ENCODE measurements around the gene FGD3. TPM values are rescaled to one million over a fixed set of nuclear protein-coding genes. Genes with fewer than 3 reads are reported as not detected.

The FGD3 gene
- polyA plus RNA-seq, 4 donors = 1.4 to 8.2 (median 4.2) TPM

- no peak for DNase-seq (ENCODE audit: low read depth in 4 of 4, low spot score in 3 of 4)
These were observed 117.2 kb downstream of the FGD3 start for GRCh38 chr9:93064392-93065134.

GRCh38 chr9:93065135-93065720 lies 117.9 kb downstream of the FGD3 start:
- no peak for DNase-seq (ENCODE audit: low read depth in 4 of 4, low spot score in 3 of 4)

GRCh38 chr9:93066978-93067603 lies 119.8 kb downstream of the FGD3 start:
- DNase-seq (ENCODE audit: low read depth in 4 of 4, low spot score in 3 of 4) = no peak

- DNase-seq (ENCODE audit: low read depth in 4 of 4, low spot score in 3 of 4) = no peak
These were observed 121.6 kb downstream of the FGD3 start for GRCh38 chr9:93068956-93069355.

GRCh38 chr9:93071464-93071863 lies 124.1 kb downstream of the FGD3 start:
- no peak for DNase-seq (ENCODE audit: low read depth in 4 of 4, low spot score in 3 of 4)

- DNase-seq (ENCODE audit: low read depth in 4 of 4, low spot score in 3 of 4) = no peak
These were observed 125.1 kb downstream of the FGD3 start for GRCh38 chr9:93072383-93072795.

- DNase-seq (ENCODE audit: low read depth in 4 of 4, low spot score in 3 of 4) = no peak
These were observed 128.9 kb downstream of the FGD3 start for GRCh38 chr9:93076101-93076791.

- DNase-seq (ENCODE audit: low read depth in 4 of 4, low spot score in 3 of 4) = no peak
These were observed 129.4 kb downstream of the FGD3 start for GRCh38 chr9:93076792-93077128.

GRCh38 chr9:93077367-93077766 lies 130.0 kb downstream of the FGD3 start:
- DNase-seq (ENCODE audit: low read depth in 4 of 4, low spot score in 3 of 4) = no peak

GRCh38 chr9:93077811-93078210 lies 130.5 kb downstream of the FGD3 start:
- no peak for DNase-seq (ENCODE audit: low read depth in 4 of 4, low spot score in 3 of 4)

- DNase-seq (ENCODE audit: low read depth in 4 of 4, low spot score in 3 of 4) = no peak
These were observed 132.0 kb downstream of the FGD3 start for GRCh38 chr9:93079371-93079770.

- no peak for DNase-seq (ENCODE audit: low read depth in 4 of 4, low spot score in 3 of 4)
These were observed 133.1 kb downstream of the FGD3 start for GRCh38 chr9:93080406-93080805.

GRCh38 chr9:93081081-93081529 lies 133.8 kb downstream of the FGD3 start:
- DNase-seq (ENCODE audit: low read depth in 4 of 4, low spot score in 3 of 4) = no peak

GRCh38 chr9:93081931-93082330 lies 134.6 kb downstream of the FGD3 start:
- no peak for DNase-seq (ENCODE audit: low read depth in 4 of 4, low spot score in 3 of 4)

- no peak for DNase-seq (ENCODE audit: low read depth in 4 of 4, low spot score in 3 of 4)
These were observed 135.6 kb downstream of the FGD3 start for GRCh38 chr9:93082841-93083411.

GRCh38 chr9:93083592-93084470 lies 136.5 kb downstream of the FGD3 start:
- no peak for DNase-seq (ENCODE audit: low read depth in 4 of 4, low spot score in 3 of 4)

GRCh38 chr9:93084471-93084881 lies 137.2 kb downstream of the FGD3 start:
- no peak for DNase-seq (ENCODE audit: low read depth in 4 of 4, low spot score in 3 of 4)

GRCh38 chr9:93085676-93086075 lies 138.4 kb downstream of the FGD3 start:
- DNase-seq (ENCODE audit: low read depth in 4 of 4, low spot score in 3 of 4) = no peak
